ENCODE measurements around the gene UQCRQ.

DNA sequence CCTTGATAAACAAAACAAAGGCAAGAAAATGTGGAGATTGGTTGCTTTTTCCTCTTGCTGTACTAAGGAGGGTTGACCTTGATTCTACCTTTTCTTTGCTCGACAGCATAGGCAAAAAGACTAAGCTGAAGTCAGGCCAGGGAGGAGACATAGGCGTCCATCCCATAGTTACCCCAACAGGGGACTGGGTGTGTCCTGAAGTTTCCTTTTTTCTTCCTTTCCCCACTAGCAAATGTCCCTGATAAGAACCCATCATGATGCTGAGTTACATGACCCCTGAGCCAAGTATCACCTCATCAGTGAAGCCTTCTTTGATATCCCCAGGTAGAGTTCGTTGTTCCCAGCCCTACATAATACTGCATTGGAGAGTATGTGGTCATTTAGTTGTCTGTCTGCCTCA is 26.1 kb upstream of the UQCRQ start:
- TF ChIP-seq, protein P1, sequence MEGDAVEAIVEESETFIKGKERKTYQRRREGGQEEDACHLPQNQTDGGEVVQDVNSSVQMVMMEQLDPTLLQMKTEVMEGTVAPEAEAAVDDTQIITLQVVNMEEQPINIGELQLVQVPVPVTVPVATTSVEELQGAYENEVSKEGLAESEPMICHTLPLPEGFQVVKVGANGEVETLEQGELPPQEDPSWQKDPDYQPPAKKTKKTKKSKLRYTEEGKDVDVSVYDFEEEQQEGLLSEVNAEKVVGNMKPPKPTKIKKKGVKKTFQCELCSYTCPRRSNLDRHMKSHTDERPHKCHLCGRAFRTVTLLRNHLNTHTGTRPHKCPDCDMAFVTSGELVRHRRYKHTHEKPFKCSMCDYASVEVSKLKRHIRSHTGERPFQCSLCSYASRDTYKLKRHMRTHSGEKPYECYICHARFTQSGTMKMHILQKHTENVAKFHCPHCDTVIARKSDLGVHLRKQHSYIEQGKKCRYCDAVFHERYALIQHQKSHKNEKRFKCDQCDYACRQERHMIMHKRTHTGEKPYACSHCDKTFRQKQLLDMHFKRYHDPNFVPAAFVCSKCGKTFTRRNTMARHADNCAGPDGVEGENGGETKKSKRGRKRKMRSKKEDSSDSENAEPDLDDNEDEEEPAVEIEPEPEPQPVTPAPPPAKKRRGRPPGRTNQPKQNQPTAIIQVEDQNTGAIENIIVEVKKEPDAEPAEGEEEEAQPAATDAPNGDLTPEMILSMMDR (IDR thresholded peaks at IDR 0.05; ENCODE audit: low read depth, low read length): no peak
- TF ChIP-seq EZH2phosphoT487 (IDR thresholded peaks at IDR 0.05; ENCODE audit: low read depth): no peak

All from OCI-LY3 (cell line).